GM12801 (cell line): ENCODE measurements around the gene PRKACA.

ENCODE experiments used
- CTCF ChIP-seq: IDR thresholded peaks from one replicate; pipeline ENCODE4 v1.5.1; 2011; ENCODE audit warnings: control low read depth; ENCODE audit not compliant: insufficient read length; ENCODE audit errors: extremely low read depth

The PRKACA gene

GRCh38 chr19:14117668-14118164 is at the start of gene PRKACA:
Gene PRKACA (minus strand): TSS chr19:14117762. CDS start chr19:14117547, 215 bp downstream.
- TF ChIP-seq CTCF: no peak

GRCh38 chr19:14166999-14167575 is 49.5 kb upstream of the PRKACA start:
- no peak for TF ChIP-seq CTCF

GRCh38 chr19:14165990-14166830 is 48.6 kb upstream of the PRKACA start:
- TF ChIP-seq CTCF: no peak

GRCh38 chr19:14164724-14165493 is 47.3 kb upstream of the PRKACA start:
- TF ChIP-seq CTCF: no peak

- TF ChIP-seq CTCF: no peak
Measured at GRCh38 chr19:14164082-14164481, 46.5 kb upstream of the PRKACA start.

GRCh38 chr19:14162871-14163297 is 45.3 kb upstream of the PRKACA start:
- no peak for TF ChIP-seq CTCF

GRCh38 chr19:14161305-14161704 is 43.7 kb upstream of the PRKACA start:
- TF ChIP-seq CTCF: no peak
